Right cardiac atrium (tissue), 5 donors: Measurements from ENCODE around the gene ADK. TPM values are rescaled to one million over a fixed set of nuclear protein-coding genes. Genes with fewer than 3 reads are reported as not detected.

Experiments
- ATAC-seq, 2 donors: fragments of 200-7000 bp; cut with Tn5 transposase; one replicate each; pipeline versions ENCODE4 v1.8.0 to v1.9.1; 2020; ENCODE audit warnings: moderate library complexity in 2 of 2, mild to moderate bottlenecking in 1 of 2
- DNase-seq, 3 donors: peaks; one replicate each; pipeline ENCODE4 v3.0.0-alpha.2; 2020
- H3K27ac ChIP-seq: one replicate; pipeline ENCODE4 v1.5.1; 2013; ENCODE audit warnings: mild to moderate bottlenecking, low read length, control low read depth, moderate library complexity
- H3K27me3 ChIP-seq: one replicate; pipeline ENCODE4 v1.6.1; 2013; ENCODE audit not compliant: control insufficient read depth, insufficient read depth
- H3K4me1 ChIP-seq: one replicate; pipeline ENCODE4 v1.6.1; 2013; ENCODE audit warnings: low read length; ENCODE audit not compliant: control insufficient read depth, insufficient read depth
- H3K4me3 ChIP-seq: one replicate; pipeline ENCODE4 v1.5.1; 2013; ENCODE audit warnings: low read length, control low read depth
- H3K9me3 ChIP-seq: one replicate; pipeline ENCODE4 v1.6.1; 2013; ENCODE audit warnings: low read length; ENCODE audit not compliant: control insufficient read depth
- WGBS: extraction: QIAGEN DNeasy Blood & Tissue Kit; methylation state at CpG from one replicate; pipeline ENCODE4 v1.1.7; 2013; 5-methylcytosine and 5-hydroxymethylcytosine counted together
- intact Hi-C, 4 donors: fragments of 100-400 bp; cut with DNase I; formaldehyde crosslinking; loops; one replicate each; pipeline versions ENCODE4 v1.11.0 to v1.14.0; 2022 to 2023
- polyA plus RNA-seq: library from polyadenylated mRNA; stranded (reverse); fragments of 200-250 nt; gene quantifications from one replicate; pipeline ENCODE4 v1.2.3, GENCODE V29; 2013
- total RNA-seq, 4 donors: library from RNA; stranded (reverse); fragmentation: NEBNext Ultra II Directional; extraction: Animal tissue kit (Norgen Biotek cat#: 25700); gene quantifications; one replicate each; pipeline ENCODE4 v1.2.1, GENCODE V29; 2021
- donor health status: healthy with polysubstance abuse.
- donor health status: DM: no; HTN: yes; CAD: no.
- donor health status: DM: no; HTN: no; CAD: no.
- donor health status: DM: no; HTN: yes; CAD: no; lungs with severe emphysema.
- donor health status: DM: yes; HTN: yes; CAD: no.

The ADK gene
- total and polyA plus RNA-seq, 5 donors, result 34.5 to 42.2 (median 41.0) TPM

DNA sequence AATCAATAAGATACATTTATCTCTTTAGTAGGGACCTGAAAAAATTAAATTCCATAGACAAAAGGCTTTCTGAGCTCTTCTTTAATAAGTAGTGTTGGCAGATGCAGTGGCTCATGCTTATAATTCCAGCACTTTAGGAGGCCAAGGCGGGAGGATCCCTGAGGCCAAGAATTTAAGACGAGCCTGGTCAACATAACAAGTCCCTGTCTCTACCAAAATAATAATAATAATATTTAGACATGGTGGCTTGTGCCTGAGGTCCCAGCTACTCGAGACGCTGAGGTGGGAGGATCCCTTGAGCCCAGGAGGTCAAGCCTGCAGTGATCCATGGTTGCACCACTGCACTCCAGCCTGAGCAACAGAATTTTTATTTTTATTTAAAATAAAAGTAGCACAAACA lies 280.8 kb downstream of the ADK start:
- WGBS, result 94% methylated on average over 4 of the region's 4 CpGs
- no peaks in the 10 kb centered on the region for H3K27me3 ChIP-seq
- no peak for ATAC-seq
- intact Hi-C loops, result no loop called here
- H3K27ac ChIP-seq, result no peak overlapping the region
- DNase-seq, result no peak
- no peaks in the 10 kb centered on the region for H3K4me1 ChIP-seq
- no peak overlapping the region for H3K4me3 ChIP-seq
- no peaks in the 10 kb centered on the region for H3K9me3 ChIP-seq

DNA sequence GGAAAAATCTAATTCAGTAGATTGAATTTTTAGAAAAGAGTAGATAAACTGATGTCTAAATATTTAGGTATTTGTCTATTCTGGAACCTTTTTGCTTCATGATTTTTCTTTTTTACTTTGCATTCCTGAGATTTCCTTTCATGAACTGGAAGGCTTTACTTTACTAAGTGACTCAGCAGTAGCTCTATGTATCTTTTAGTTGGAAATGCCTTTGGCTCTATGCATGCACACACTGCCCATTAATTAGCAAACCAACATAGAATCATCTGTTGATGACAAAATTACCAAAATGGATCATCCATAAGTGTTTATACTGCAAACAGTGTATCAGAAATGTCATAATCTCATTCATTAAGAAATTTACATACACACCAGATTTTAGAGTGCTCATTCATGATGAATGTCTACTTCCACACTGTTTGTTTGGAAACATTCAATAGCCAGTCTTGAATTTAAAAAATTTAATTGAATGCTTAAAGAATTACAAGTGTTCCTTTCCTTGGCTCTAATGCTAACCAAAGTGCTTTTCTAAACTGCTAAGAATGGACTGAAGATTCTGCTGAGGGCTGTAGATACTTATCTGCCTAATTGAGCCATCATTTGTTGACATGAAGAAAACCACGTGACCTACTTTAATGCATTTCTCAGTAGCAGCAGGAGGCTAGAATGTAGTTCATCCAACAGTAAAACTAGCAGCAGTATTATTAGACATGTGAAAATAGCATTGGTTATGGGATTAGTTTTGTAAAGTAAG lies 282.0 kb downstream of the ADK start:
- no peaks in the 10 kb centered on the region for H3K4me1 ChIP-seq
- intact Hi-C loops, result no loop called here
- H3K27me3 ChIP-seq, result no peaks in the 10 kb centered on the region
- ATAC-seq (no peak), DNase-seq (no peak)
- H3K4me3 ChIP-seq, result no peak overlapping the region
- 47% methylated on average over 1 of the region's 1 CpG for WGBS
- H3K27ac ChIP-seq, result no peak overlapping the region
- no peaks in the 10 kb centered on the region for H3K9me3 ChIP-seq

DNA sequence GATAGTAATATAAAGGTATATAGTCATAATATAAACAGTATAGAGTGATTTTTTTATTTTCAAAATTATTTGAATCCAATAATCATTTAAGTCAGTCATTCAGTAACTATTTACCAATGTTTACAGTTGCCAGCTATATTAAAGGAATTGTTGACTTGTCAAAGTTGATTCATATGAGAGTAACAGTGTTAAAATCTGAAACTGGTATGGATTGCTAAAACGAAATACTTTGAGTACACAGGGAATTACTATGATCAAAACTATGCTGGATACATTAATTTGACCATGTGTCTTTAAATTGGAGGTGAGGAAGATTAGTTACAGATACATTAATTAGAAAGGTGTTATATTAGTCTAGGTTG lies 282.6 kb downstream of the ADK start:
- H3K4me3 ChIP-seq, result no peak overlapping the region
- intact Hi-C loops, result no loop called here

DNA sequence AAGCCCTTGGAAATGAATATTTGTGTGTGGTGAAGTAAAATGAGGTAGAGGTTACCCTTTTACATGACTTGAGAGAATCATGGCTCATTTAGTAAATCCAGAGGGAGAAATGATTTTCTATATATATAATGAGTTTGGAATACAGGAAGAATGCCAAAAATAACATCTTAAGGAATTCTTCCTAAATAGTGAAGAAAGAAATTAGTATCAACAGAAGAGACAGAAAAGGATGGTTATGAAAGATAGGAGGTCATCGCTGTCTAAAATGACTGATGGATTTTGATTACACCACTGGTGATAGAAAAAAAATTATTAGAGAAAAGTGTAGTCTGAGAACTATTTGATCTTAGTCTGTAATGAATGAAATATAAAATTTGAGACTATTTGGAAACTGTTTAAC lies 283.0 kb downstream of the ADK start:
- no peaks in the 10 kb centered on the region for H3K9me3 ChIP-seq
- 72% methylated on average over 1 of the region's 1 CpG for whole genome bisulfite sequencing
- no peaks in the 10 kb centered on the region for H3K27me3 ChIP-seq
- intact Hi-C loops, result no loop called here
- ATAC-seq (no peak), DNase-seq (no peak)
- H3K27ac ChIP-seq, result no peak overlapping the region
- H3K4me1 ChIP-seq, result no peaks in the 10 kb centered on the region
- H3K4me3 ChIP-seq, result no peak overlapping the region

More for the DNA sequence above, 282.6 kb downstream of the ADK start:
- no peak overlapping the region for H3K27ac ChIP-seq
- WGBS, result 69% methylated on average over 1 of the region's 1 CpG
- no peak for ATAC-seq
- DNase-seq, result no peak
- H3K4me1 ChIP-seq, result no peaks in the 10 kb centered on the region
- no peaks in the 10 kb centered on the region for H3K9me3 ChIP-seq
- no peaks in the 10 kb centered on the region for H3K27me3 ChIP-seq

DNA sequence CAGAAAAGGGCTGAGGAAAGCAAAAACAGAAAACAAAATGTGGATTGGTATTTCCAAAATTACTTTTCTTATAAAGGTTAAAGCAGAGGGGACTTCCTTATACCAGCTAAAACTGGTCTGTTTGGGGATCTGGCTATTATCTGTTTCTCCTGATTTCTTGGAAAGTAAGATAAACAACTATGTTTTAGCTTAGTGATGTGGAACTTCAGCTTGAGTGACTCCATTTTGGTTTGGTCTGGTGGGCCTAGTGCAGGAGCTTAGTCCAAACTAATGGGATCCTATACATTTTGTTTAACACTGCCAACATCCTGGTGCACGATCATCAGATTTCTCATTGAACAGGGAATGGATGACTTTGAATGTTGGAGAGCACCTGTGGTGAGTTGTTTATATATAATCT lies 283.5 kb downstream of the ADK start:
- H3K9me3 ChIP-seq, result no peaks in the 10 kb centered on the region
- no peak overlapping the region for H3K27ac ChIP-seq
- H3K4me1 ChIP-seq, result no peaks in the 10 kb centered on the region
- H3K4me3 ChIP-seq, result no peak overlapping the region
- no peaks in the 10 kb centered on the region for H3K27me3 ChIP-seq
- ATAC-seq, result no peak
- intact Hi-C loops, result no loop called here
- DNase-seq, result no peak
- WGBS, result 95% methylated on average over 1 of the region's 1 CpG

DNA sequence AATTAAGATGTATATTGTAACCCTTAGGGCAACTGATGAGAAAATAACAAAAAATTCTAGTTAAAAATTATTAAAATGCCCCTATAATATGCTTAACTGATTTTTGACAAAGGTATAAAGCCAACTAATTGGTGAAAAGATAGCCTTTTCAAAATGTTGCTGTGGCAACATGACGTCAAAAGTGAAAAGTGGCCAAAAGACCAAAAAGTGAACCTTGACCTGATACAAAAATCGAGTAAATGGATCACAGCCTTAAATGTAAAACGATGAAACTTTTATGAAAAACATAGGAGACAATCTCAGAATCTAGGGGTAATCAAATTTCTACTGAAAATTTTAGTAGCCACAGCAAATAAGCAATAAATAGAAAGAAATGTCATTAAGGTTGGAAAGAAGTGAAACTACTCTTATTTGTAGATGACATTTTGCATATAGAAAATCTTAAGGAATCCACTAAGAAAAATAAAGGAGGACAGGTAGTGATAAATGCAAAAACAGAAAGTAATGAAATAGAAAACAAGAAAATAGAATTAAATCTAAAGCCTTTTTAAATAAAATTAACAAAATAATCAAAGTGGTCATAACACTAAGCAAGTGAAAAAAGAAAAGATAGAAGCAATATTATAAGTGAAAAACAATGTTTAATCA lies 285.6 kb downstream of the ADK start:
- Histone ChIP-seq H3K4me1 (no peaks in the 10 kb centered on the region), H3K9me3 (no peaks in the 10 kb centered on the region), H3K4me3 (no peak overlapping the region), H3K27ac (no peak overlapping the region), H3K27me3 (no peaks in the 10 kb centered on the region)
- DNase-seq (no peak), ATAC-seq (no peak)
- 96% methylated on average over 3 of the region's 3 CpGs for WGBS
- intact Hi-C loops, result no loop called here

DNA sequence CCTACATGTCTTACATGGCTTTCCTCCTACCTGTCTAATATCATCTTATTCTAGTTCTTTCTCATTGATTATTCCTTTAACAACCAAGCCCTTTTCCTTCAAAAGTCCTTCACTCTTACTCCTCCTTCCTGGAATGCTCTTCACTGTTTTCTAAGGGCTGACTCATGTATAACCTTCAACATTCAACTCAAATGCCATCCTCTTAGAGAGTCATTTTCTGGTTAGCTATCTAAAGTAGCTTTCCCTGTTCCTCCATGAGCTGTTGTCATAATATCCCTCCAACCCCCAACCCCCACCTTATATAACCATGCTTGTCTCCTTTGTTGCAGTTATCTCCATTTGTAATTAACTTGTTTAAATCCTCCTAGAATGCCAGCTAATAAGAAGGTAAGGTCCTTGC lies 286.8 kb downstream of the ADK start:
- ATAC-seq (no peak), DNase-seq (no peak)
- Histone ChIP-seq H3K4me1 (no peaks in the 10 kb centered on the region), H3K9me3 (no peaks in the 10 kb centered on the region), H3K27me3 (no peaks in the 10 kb centered on the region), H3K27ac (no peak overlapping the region), H3K4me3 (no peak overlapping the region)
- intact Hi-C loops, result no loop called here

DNA sequence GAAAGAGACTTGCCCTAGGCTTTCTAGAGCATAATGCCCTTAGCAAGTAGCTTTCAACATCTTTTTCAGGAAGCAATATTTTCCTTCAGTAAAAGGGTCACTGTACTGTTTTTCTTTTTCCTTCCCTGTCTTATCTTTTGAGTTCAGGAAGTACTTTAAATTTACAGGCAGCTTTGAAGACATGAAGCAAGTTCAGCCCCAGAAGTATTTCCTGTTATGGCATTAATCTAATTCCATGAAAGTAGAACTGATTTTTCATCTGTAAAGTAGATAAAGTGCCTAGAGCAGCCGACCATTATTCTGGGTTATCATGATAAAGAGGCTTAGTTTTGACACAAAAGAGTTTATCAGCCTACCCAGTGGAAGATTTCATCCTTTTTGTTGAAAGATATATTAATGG lies 288.2 kb downstream of the ADK start:
- DNase-seq, result no peak
- H3K4me1 ChIP-seq, result no peaks in the 10 kb centered on the region
- intact Hi-C loops, result no loop called here
- ATAC-seq, result no peak
- no peaks in the 10 kb centered on the region for H3K27me3 ChIP-seq
- H3K4me3 ChIP-seq, result no peak overlapping the region
- no peaks in the 10 kb centered on the region for H3K9me3 ChIP-seq
- WGBS, result 25% methylated on average over 1 of the region's 1 CpG
- H3K27ac ChIP-seq, result no peak overlapping the region

DNA sequence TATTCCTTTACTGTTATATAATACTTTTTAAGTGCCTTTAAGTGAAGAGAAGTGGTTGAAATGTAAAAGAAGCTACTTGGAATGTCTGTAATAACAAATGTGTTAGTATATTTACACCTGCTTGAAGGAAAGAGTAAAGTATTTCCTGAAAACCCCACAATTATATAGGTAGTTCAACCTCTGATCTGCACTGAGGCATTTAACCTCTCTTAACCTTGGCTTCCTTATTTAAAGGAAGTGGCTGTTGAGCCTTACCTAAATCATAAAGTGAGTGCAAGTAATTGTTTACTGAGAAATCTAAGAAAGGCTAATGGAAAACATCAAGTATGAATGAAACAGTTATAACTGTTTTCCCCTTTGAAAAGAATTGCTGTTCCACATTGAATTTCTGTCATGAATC lies 294.5 kb downstream of the ADK start:
- no peaks in the 10 kb centered on the region for H3K9me3 ChIP-seq
- no peak for ATAC-seq
- H3K27ac ChIP-seq, result no peak overlapping the region
- intact Hi-C loops, result no loop called here
- no peak for DNase-seq
- H3K4me3 ChIP-seq, result no peak overlapping the region
- H3K4me1 ChIP-seq, result no peaks in the 10 kb centered on the region
- H3K27me3 ChIP-seq, result no peaks in the 10 kb centered on the region

DNA sequence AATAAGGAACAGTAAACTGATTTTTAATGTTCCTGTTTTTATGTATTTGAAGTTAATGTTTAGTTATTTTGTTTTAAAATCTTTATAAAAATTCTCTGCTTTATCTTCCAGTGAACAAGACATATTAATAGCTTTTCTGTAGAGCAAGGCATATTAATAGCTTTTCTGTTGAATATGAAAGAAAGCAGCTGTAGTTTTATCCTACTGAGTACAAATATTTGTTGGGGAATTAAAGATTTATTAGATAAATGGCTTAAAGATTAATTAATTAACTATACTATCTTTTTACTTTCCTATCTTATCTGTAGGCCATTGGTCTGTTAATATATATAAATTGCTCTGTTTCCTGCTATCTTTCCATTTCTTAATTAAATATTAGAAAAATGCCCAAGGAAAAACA lies 299.6 kb downstream of the ADK start:
- H3K4me3 ChIP-seq, result no peak overlapping the region
- no peaks in the 10 kb centered on the region for H3K27me3 ChIP-seq
- H3K4me1 ChIP-seq, result no peaks in the 10 kb centered on the region
- no peak overlapping the region for H3K27ac ChIP-seq
- intact Hi-C loops, result no loop called here
- no peaks in the 10 kb centered on the region for H3K9me3 ChIP-seq
- DNase-seq (no peak), ATAC-seq (no peak)

DNA sequence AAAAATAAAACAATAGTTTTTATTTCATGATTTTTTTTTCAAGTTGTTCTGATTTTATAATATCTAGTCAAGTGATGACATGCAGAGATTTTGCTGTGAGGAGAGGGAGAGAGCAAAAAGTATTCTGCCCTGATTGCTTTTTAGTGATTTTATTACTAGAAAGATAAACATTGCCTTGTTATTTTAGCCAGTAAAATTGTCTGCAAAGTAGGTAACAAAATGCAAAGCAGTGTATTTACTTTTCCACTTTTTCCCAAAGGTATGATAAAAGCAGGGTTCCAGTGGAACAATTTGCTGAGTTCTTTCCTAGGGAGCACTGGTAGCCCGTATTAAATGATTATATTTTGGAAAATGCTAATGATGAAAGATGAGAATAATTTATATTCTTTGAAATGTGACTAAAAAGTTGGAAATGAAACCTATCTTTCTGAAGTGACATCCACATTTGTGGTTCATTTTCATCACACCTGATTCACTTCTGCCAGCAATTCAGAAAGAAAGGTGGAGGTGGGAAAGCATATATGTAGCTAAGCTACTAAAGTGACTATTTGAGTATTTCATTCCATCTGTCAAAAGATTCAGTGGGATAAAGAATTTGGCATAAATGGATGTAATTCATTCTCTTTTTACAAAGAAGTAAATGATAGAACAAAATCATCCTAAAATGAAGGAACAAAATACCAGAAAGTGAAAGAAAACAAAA lies 300.3 kb downstream of the ADK start:
- Histone ChIP-seq H3K27me3 (no peaks in the 10 kb centered on the region), H3K9me3 (no peaks in the 10 kb centered on the region), H3K4me3 (no peak overlapping the region), H3K27ac (no peak overlapping the region), H3K4me1 (no peaks in the 10 kb centered on the region)
- DNase-seq, result no peak
- no peak for ATAC-seq
- intact Hi-C loops, result no loop called here
- 83% methylated on average over 1 of the region's 1 CpG for WGBS
